HL-60/S4 treated with phorbol 12-myristate 13-acetate at 8.2 ng/mL for 4 days and 3 days (cell line): ENCODE results near the gene DBI.

Source experiments
- in situ Hi-C: fragments of 300-500 bp; cut with MboI; formaldehyde crosslinking; loops from 2 replicates; pipeline ENCODE4 v1.15.0; 2022; ENCODE audit warnings: low sequenced_read_pairs

DBI gene

DNA sequence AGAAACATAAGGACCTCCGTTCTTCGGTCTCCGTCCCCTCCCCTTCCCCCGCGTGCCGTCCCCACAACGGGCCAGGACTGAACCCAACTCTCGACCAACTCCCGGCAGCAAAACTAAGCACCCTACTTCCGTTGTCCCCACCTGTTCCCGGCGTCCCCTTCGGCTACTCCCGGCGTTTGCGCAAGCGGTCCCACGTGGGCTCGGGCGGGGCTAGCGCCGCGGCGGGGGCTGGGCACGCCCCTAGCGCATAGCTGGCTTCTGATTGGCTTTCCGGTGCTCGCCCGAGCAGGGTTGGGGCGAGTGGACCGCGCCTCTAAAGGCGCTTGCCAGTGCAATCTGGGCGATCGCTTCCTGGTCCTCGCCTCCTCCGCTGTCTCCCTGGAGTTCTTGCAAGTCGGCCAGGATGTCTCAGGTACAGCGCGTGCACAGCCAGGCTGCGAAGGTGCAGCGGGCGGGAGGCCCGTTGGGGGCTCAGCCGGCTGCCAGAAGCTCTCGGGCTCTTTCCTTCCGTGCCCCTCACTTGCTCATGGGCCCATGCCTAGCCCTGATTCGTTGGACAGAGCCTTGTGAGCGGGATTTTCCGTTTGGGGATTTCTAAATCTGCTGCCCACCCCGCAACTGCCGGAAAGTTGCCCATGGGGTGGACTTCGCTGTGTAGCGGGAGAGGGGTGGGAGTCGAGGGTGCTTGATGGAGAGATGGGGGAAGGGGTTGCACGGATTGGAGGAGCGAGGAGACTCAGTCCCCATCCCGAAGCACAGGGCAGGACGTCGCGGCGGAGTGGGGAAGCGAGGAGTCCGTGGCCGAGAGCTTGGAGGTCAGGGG is at the start of gene DBI, which contains the start of gene C2orf76:
Gene DBI (plus strand): TSS at position 329 of the 823 bp plus-strand sequence. CDS start 75 bp downstream, at position 404.
Gene C2orf76 (minus strand): TSS at position 186 of the 823 bp plus-strand sequence. CDS start 26,875 bp downstream, outside the sequence.
- in situ Hi-C loops = no loop called here

DNA sequence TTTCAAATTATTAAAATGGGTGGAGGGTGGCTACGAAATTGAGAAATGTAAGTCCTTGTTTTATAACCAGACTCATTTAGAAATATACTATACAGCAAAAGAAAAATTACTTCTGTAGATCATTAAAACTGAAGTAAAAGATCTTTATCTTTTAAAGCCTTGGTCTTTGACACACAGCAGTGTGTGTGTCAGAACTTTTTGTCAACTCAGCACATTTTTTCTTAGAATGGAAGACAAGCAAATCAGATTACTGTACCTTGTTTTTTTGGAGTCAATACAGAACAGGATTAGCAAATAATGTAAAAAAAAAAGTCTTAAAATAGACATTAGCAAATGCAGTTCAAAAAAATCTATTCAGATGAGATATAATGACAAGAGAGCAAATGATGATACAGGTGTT is 49.2 kb upstream of the DBI start:
- in situ Hi-C loops = no loop called here

DNA sequence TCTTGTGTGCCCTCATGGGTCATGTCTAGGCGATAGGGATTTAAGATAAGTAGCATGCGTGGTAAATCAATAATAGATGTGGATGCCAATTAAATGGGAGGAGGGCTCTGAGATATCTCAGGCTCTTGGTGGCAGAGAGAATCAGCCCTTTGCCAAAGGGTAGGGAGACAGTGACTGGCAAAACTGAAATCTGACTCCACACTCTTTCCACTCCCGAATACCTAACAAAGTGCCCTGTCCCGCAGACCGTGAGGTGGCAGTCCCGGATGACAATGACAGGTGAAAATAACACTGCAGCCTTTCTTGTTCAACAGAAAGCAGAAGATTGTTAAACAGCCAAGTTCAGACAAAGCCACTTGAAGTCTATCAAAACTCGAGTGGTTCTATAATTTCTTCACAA is 47.2 kb upstream of the DBI start:
- in situ Hi-C loops = no loop called here

DNA sequence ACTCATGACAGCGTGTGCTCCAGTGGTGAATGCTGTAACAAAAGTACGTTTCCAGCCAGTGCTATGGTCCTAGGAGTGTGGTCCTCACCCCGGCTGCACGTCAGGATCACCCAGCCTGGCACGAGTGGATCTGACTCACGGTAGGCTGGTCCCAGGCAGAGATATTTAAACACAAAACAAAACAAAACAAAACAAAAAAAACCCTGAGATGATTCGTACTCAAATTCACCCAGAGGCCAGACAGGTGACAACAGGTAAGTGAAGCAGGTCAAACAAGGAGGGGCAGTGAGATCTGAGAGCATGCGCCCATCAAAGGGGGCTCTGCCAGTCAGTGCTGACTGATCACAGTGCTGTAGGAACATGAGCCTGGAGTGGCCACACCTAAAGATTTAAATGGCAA is 43.3 kb upstream of the DBI start:
- in situ Hi-C loops = no loop called here

DNA sequence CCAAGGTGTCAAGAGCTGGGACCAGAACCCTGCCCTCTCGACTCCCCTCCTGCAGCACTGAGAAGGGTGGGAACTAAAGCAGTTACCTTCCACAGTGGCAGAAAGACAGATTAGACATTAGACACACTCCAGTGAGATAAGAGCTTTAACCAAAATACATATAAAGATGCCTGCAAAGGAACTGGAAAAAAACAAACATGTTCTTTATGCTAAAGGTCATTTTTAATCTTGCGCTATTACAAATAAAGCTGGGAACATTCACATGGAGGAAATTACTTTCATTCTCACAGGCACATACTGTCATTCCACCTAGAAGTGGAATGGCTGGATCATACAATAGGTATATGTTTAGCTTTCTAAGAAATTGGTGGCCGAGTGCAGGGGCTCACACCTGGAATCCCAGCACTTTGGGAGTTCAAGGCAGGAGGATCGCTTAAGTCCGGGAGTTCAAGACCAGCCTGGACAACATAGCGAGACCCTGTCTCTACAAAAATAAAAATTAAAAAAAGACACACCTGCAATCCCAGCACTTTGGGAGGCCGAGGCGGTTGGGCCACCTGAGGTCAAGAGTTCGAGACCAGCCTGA is 42.0 kb upstream of the DBI start:
- in situ Hi-C loops = no loop called here

DNA sequence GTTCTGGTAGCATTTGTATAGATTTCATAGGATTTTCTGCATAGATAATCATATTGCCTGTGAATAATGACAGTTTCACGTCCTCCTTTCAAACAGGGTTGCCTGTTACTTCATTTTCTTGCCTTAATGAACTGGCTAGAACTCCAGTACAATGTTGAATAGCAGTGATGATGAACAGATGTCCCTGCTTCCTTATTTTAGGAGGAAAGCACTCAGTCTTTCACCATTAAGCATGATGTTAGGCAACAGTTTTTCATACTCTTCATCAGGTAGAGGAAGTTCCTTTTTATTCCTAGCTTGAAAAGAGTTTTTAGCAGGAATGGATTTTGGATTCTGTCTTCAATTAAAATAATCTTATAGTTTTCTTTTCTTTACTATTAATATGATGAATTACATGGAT is 39.8 kb upstream of the DBI start:
- in situ Hi-C loops = no loop called here

DNA sequence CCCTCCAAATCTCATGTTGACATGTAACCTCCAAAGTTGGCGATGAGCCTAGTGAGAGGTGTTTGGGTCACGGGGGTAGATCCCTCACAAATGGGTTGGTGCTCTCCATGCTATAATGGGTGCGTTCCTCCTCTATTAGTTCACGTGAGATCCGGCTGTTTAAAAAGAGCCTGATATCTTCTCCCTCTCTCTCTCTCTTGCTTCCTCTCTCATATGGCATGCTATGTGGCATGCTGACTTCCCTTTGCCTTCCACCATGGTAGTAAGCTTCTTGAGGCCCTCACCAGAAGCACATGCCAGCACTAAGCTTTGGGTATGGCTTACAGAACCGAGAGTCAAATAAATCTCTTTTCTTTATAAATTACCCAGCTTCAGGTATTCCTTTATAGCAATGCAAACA is 39.3 kb upstream of the DBI start:
- in situ Hi-C loops = no loop called here

DNA sequence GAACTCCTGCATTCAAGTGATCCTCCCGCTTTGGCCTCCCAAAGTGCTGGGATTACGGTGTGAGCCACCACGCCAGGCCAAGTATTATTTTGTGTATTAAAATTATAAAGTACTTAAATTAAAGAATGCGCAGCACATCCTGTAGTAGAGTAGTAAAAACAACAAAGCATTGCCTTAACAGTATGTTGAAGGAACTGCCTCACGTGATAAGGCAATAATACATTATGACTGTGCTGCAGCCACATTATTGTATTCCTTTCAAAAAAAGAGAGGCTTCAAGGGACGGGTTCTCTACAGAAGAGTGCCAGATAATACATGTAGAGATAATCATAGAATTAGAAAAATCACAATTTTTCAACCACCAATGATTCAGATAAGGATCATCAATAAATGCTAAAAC is 33.8 kb upstream of the DBI start:
- in situ Hi-C loops = no loop called here

DNA sequence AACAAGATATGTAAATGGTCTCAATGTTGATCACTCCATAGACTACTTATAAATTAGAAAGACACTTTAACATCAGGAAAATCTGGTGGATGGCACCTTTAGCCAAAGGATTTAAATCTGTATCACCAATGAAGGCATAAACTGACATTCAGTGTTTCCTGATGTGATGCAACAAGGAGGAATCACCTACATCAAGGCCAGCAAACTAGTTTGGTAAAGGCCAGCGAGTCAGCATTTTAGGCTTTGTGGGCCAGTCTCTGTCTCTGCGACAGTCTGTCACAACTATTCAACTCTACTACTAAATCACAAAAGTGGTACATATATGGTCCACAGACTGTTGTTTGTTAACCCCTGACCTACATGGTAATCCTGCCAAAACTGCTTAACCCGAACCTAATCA is 33.4 kb upstream of the DBI start:
- in situ Hi-C loops = no loop called here

DNA sequence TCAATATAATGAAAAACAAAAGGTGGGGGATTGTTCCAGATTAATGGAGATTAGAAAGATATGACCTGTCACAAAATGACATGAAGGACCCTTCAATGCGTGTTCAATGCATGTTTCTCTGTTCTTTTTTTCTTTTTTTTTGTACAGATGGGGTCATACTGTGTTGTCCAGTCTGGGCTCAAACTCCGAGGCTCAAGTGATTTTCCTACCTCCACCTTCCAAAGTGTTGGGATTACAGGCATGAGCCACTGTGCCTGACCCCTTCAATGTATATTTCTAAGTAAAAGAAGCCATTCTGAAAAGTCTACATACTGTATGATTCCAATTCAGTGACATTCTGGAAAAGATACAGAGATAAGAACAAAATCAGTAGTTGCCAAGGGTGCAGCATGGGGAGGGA is 32.9 kb upstream of the DBI start:
- in situ Hi-C loops = no loop called here

DNA sequence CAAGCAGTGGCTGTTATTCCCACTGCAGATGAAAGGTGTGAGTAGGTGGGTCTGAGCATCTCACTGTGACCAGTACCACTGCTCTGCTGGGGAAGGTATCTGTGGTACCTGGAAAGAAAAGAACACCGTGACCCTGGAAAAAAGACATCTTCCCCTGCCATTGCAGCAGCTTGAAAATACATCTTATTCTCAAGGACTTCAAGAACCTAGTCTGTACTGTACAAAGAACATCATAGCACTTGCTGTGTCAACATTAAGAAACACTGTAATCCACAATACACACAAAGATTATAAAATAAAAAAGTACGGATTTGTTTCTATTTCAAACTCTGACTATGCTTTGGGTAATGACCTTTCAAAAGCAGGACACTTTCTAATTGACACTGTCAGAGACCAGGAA is 29.0 kb upstream of the DBI start:
- in situ Hi-C loops = no loop called here

DNA sequence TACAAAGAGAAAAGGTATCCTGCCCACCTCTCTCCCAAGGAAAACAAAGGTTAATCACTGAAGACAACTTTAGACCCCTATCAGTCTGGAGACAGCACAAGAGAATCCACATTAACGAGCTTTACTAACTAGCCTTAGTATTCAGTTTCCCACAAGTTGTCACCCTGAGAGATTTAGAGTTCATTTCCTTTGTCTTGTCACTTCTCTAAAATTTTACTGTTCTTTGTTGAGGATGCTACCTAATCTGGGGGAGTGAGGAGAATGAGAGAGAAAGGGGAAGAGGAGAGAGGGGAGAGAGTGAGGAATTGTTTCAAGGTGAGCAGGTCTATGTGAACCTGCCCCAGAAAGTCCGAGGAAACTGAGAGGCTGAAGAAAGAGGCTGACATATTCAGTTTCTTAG is 28.5 kb upstream of the DBI start:
- in situ Hi-C loops = no loop called here

DNA sequence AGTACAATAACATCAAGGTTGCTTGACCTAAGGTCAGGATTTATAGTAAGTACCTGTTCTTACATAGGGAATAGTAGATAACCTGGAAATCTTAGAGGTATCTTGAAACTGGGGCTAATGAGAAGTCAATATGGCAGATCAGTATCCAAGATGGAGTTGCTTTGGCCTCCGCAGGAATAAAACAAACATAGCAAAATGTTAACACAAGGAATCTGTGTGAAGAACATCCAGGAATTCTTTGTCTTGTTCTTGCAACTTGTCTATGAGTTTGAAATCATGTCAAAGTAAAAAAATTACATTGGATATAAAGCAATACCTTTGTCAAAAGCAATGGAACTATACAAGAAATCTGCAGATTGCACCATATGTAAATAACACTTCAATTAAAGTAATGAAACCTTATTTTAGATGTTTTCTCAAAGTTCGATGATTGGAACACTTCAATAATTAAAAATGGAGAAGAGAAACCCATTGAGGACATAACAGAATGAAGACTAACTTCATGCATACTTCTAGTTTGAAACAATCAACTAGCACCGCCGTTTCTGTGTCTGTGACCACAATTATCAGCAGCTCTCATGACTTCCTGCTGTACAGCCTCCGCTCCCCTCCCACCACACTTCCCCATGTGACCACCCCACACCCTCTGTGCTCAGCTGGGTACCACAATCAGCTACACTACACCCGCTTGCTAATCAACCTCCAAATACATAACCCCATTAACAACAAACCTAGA is 27.8 kb upstream of the DBI start:
- in situ Hi-C loops = no loop called here

DNA sequence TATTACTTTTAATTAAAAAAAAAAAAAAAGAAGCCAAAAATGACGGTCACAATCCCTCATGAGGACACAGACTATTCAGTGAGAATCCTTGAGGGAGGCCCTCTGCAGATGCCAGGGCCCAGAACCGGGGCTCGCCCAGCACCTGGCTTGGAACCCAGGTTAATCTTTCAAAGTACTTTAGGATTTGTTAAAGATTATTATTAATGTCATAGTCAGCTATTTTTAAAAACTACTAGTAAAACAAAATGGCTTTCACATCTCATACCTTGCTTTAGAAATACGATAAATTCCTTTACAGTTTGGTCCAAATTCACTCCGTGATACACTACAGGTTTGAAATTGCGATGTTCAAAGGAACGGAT is 27.2 kb upstream of the DBI start:
- in situ Hi-C loops = no loop called here

DNA sequence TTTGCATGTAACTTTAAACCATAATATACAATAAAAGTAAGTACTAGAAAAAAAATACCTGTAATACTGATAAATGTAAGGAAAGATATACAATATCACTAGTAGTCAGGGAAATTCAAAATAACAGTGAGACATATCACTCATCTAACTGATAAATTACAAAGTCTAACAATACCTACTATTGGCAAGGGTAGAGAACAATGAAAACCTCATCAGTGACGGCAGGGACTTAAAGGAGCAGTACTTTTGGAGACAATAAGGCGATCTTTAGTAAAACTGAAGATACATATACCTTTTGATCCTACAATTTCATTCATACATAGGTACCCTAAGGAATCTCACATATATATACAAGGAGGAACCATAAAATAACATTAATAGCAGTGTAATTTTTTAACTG is 25.1 kb upstream of the DBI start:
- in situ Hi-C loops = no loop called here

DNA sequence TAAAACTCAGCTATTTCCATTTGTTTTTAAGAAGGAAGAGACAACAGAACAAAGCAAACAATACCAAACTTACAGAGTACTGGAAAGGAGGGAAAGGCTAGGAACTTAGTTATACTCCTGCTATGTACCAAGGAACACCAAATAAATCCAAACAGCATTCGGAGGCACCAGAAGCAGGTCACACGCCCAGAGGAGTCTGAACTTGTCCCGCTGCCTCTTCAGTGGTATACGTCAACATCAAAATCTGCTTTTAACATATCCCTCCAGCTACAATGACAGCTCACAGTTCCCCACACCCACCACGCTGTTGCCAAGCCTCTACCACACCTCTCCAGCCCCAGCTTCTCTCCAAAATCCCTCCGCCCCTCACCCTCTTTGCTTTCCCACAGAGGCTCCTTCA is 17.5 kb upstream of the DBI start:
- in situ Hi-C loops = no loop called here

DNA sequence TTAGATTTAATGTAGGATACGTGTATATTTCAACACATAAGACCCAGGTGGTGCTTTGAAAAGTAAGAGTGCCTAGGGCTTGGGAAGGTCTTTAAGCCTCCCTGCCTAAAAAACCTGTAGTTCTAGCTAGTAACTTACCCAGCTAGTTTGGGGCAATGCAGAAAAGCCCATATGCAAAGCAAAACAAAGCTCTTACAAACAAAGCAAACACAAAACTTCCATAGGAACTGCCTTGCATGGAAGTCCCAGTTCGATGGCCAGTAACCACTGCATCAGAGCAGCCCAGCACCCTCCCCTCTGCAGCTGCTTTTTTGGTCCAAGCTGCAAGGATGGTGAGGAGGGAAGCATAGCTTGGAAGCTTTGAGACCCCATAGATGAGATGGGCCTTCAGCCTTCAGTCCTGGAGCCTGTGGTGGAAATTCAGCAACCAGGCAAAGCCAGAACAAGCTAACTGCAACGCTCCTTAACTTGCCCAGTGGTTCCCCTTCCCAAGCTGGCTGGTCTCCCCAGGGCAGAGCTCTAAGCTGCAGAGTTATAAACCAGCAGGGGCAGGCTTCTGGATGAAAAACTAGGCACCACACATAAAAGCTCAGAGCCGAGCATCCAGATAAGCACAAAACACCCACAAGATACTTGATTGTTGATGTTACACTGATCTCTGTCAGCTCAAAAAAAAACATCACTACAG is 16.3 kb upstream of the DBI start:
- in situ Hi-C loops = no loop called here

DNA sequence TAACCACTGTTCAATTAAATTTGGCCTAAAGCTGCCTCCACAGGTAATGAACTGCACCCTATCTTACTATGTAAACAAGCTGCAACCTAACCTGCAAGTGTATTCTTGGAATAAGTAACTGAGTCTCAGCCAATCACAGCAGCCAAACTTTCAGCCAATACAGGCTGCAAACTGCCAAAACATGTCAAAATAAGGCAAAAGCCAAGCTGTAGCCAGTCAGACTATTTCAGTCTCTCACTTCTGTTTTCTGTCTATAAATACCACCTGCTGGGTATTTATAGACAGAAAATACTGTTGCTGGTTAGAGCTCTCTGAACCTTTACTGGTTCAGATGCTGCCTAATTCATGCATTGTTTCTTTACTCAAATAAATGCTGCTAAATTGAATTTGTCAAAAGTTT is 14.4 kb upstream of the DBI start:
- in situ Hi-C loops = no loop called here

DNA sequence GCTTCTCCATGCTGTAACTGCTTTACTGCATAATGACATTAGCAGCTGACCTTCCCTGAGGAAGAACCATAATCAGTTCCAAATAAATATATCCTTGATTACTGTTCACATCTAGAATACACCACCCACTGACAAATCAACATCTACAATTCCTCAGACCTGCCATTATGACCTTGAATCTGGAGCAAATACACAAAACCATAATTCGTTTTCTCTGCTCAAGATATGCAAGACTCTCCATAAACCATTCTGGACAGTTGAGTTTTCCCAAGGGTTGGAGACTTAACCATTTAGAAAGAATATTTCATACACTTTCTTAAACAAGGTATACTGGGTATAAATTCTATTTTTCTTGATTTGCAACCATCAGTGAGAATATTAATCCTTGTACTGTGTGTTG is 11.9 kb upstream of the DBI start:
- in situ Hi-C loops = no loop called here

DNA sequence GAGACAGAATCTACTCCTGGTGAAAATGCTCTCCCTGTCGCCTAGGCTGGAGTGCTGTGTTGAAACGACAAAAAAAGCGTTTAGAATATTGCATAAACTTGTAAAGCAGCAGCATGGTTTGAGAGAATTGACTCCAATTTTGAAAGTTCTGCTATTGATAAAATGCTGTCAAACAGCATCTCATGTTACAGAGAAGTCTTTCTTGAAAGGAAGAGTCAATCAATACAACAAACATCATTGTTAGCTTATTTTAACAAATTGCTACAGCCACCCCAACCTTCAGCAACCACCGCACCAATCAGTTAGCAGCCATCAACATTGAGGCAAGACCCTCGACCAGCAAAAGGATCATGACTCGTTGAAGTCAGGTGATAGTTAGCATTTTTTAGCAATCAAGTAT is 7.0 kb upstream of the DBI start:
- in situ Hi-C loops = no loop called here

DNA sequence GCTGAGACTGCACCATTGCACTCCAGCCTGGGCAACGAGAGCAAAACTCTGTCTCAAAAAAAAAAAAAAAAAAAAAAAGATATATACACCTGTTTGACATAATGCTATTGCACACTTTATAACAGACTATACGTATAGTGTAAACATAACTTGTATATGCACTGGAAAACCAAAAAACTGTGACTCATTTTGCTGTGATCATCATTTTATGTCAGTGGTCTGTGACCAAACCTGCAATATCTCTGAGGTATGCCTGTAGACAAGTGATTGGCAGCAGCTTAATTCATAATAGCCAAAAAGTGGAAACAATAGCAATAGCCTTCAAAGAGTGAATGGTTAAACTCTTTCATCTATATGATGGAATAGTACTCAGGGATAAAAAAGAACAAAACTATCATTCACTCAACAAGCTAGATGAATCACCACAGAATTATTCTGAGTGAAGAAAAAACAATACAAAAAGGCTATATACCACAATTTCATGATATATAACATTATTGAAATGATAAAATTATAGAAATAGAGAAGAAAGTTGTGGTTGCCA is 6.3 kb upstream of the DBI start:
- in situ Hi-C loops = no loop called here
